HCT116 (cell line): ENCODE measurements around the gene DBN1. TPM values are rescaled to one million over a fixed set of nuclear protein-coding genes. Genes with fewer than 3 reads are reported as not detected.
A peak's percentile ranks its signal among the peaks of the same experiment; 100 is the strongest.

Experiments
- ATAC-seq: fragments of 200-7000 bp; cut with Tn5 transposase; 2 replicates; pipeline ENCODE4 v1.9.1; 2020; ENCODE audit warnings: mild to moderate bottlenecking, moderate library complexity
- BruUV-seq: library from RNA; stranded (reverse); fragments of 400-500 nt; replicated peaks from 2 replicates; lab custom pipeline; 2021; lab: Mats Ljungman, UMichigan
- CTCF ChIA-PET: fragments of 300-600 bp; sonication (Branson Sonifier 250); formaldehyde crosslinking; loops from one replicate; lab custom pipeline; 2021; ENCODE audit warnings: antibody characterized with exemption; lab: Charles Lee
- POLR2A ChIA-PET: fragments of 300-600, 350-600 bp; sonication (Branson Sonifier 250); formaldehyde crosslinking; loops from one replicate; lab custom pipeline; 2021; ENCODE audit warnings: antibody characterized with exemption; lab: Charles Lee
- RAD21 ChIA-PET, 2 experiments: fragments of 300-600 bp; sonication (Branson Sonifier 250); formaldehyde crosslinking; loops; one replicate each; lab custom pipeline; 2023; ENCODE audit warnings: low total read pairs in 2 of 2; ENCODE audit not compliant: uncharacterized antibody in 2 of 2, unreplicated experiment in 2 of 2, low non-redundant PET in 1 of 2; lab: Charles Lee
- DNase-seq: peaks from one replicate; pipeline ENCODE4 v3.0.0-alpha.2; 2010; ENCODE audit warnings: low read depth, low spot score
- H2AFZ ChIP-seq: fragments of 200-600 bp; shearing (Covaris generic), sonication (generic); 2 replicates; pipeline ENCODE4 v1.6.1; 2017; ENCODE audit warnings: low read depth, mixed run types, mixed read lengths, antibody characterized with exemption, low read length; ENCODE audit not compliant: poor library complexity, severe bottlenecking
- H3K27ac ChIP-seq: 2 replicates; pipeline ENCODE4 v1.5.1; 2012; ENCODE audit warnings: low read depth, low read length
- H3K27me3 ChIP-seq: fragments of 200-600 bp; sonication (generic); 2 replicates; pipeline ENCODE4 v1.6.1; 2016; ENCODE audit warnings: mixed run types, low read length, mixed read lengths; ENCODE audit not compliant: insufficient read depth
- H3K36me3 ChIP-seq, 2 experiments: fragments of 200-500 bp in 1 of 2; fragments of 200-600 bp in 1 of 2; sonication (Bioruptor generic) in 1 of 2; sonication (generic) in 1 of 2; 2 replicates each; pipeline versions ENCODE4 v1.5.1 to v1.6.1; 2014 to 2016; ENCODE audit warnings: low read length in 2 of 2, inconsistent platforms in 1 of 2, mixed read lengths in 1 of 2, mixed run types in 1 of 2; ENCODE audit not compliant: insufficient read depth in 2 of 2, control insufficient read depth in 1 of 2
- H3K4me1 ChIP-seq, 2 experiments: fragments of 200-600 bp in 1 of 2; sonication (generic) in 1 of 2; 2 replicates each; pipeline versions ENCODE4 v1.5.1 to v1.6.1; 2012 to 2017; ENCODE audit warnings: low read length in 2 of 2, inconsistent platforms in 1 of 2, mild to moderate bottlenecking in 1 of 2, mixed read lengths in 1 of 2, mixed run types in 1 of 2, moderate library complexity in 1 of 2; ENCODE audit not compliant: insufficient read depth in 2 of 2, control insufficient read depth in 1 of 2
- H3K4me2 ChIP-seq: fragments of 200-600 bp; sonication (generic); 2 replicates; pipeline ENCODE4 v1.6.1; 2017; ENCODE audit warnings: mixed run types, low read length, mixed read lengths
- H3K4me3 ChIP-seq, 2 experiments: fragments of 200-600 bp in 1 of 2; sonication (generic) in 1 of 2; replicated peaks in 1 of 2; 2 replicates each; pipeline ENCODE4 v1.5.1; 2011 to 2016; ENCODE audit warnings: low read length in 2 of 2, control low read depth in 1 of 2, low read depth in 1 of 2, mild to moderate bottlenecking in 1 of 2, mixed read lengths in 1 of 2, mixed run types in 1 of 2
- H3K79me2 ChIP-seq: fragments of 200-600 bp; sonication (generic); 2 replicates; pipeline ENCODE4 v1.6.1; 2017; ENCODE audit warnings: mild to moderate bottlenecking, mixed run types, low read length, moderate library complexity, mixed read lengths; ENCODE audit not compliant: insufficient read depth
- H3K9ac ChIP-seq: fragments of 200-600 bp; sonication (generic); 2 replicates; pipeline ENCODE4 v1.6.1; 2016; ENCODE audit warnings: low read length, mixed read lengths
- H3K9me2 ChIP-seq: fragments of 200-600 bp; sonication (generic), shearing (Covaris generic); 2 replicates; pipeline ENCODE4 v1.6.1; 2017; ENCODE audit warnings: mixed run types, mild to moderate bottlenecking, moderate library complexity; ENCODE audit not compliant: insufficient read depth
- H3K9me3 ChIP-seq, 2 experiments: fragments of 200-500 bp in 1 of 2; fragments of 200-600 bp in 1 of 2; sonication (Bioruptor generic) in 1 of 2; sonication (generic) in 1 of 2; 2 replicates each; pipeline ENCODE4 v1.6.1; 2014 to 2017; ENCODE audit warnings: low read length in 2 of 2, mixed read lengths in 2 of 2, inconsistent platforms in 1 of 2, low read depth in 1 of 2, mild to moderate bottlenecking in 1 of 2, mixed run types in 1 of 2, moderate library complexity in 1 of 2; ENCODE audit not compliant: control insufficient read depth in 1 of 2, insufficient read depth in 1 of 2
- H4K20me1 ChIP-seq: fragments of 200-600 bp; sonication (generic), shearing (Covaris generic); 2 replicates; pipeline ENCODE4 v1.6.1; 2017; ENCODE audit warnings: mixed run types, mild to moderate bottlenecking, moderate library complexity; ENCODE audit not compliant: insufficient read depth
- EGR1 ChIP-seq: IDR thresholded peaks from 2 replicates; pipeline ENCODE4 v1.6.1; 2012; ENCODE audit warnings: low read depth
- JUND ChIP-seq: IDR thresholded peaks from 2 replicates; pipeline ENCODE4 v1.6.1; 2012
- POLR2A ChIP-seq: IDR thresholded peaks from 2 replicates; pipeline ENCODE4 v1.7.0; 2011; ENCODE audit warnings: borderline replicate concordance; ENCODE audit not compliant: insufficient read depth, insufficient read length; ENCODE audit errors: extremely low read depth
- POLR2AphosphoS5 ChIP-seq: IDR thresholded peaks from 2 replicates; pipeline ENCODE4 v1.6.1; 2011; ENCODE audit warnings: mild to moderate bottlenecking, low read depth, low read length, moderate library complexity
- ZFX ChIP-seq: fragments of 450-650 bp; IDR thresholded peaks from 2 replicates; pipeline ENCODE4 v1.6.1; 2017
- intact Hi-C: fragments of 100-400 bp; cut with micrococcal nuclease; formaldehyde crosslinking; loops from 2 replicates; pipeline ENCODE4 v1.10.0; 2022
- total RNA-seq: library from RNA; stranded (reverse); gene quantifications from one replicate; pipeline ENCODE4 v1.2.1, GENCODE V29; 2021; ENCODE audit not compliant: unreplicated experiment
- TF ChIP-seq, protein P1 (sequence below): IDR thresholded peaks from 2 replicates; pipeline ENCODE4 v1.6.1; 2012; ENCODE audit warnings: low read depth
- TF ChIP-seq, protein P2 (sequence below): IDR thresholded peaks from 2 replicates; pipeline ENCODE4 v1.6.1; 2012

DBN1 gene
- total RNA-seq, 1 experiment from 2014 or later, result 144 TPM

DNA sequence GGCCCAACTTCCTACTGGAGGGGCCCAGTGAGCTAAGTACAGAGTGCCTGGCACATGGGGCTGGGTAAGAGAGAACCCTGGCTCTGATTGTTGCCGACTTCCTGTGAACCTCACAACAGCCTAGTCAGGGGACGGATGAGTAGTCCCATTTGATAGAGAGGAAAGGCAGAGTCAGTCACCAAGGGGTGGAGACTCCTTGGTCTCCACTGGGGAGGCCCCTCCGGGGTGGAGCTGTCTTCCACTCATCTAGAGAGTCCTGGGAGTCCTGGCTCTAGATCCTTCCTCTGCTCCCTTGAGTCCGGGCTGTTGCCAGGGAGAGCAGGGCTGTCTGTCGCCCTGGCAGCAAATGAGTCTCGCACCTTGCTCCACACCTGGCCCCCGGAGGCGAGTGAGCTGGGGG, 39.0 kb downstream of the DBN1 start:
- no peaks in the 10 kb centered on the region for H3K9me2 ChIP-seq
- no peaks in the 10 kb centered on the region for H4K20me1 ChIP-seq
- BruUV-seq, result no TSS peak
- no peak overlapping the region for H3K4me3 ChIP-seq
- H2AFZ ChIP-seq, result no peak overlapping the region
- H3K4me2 ChIP-seq, result no peak overlapping the region
- H3K4me1 ChIP-seq, result peaks cover 0 to 8% of the 10 kb centered on the region in 2 experiments; a peak in 2 of 4 replicates
- peaks cover 11% of the 10 kb centered on the region for H3K79me2 ChIP-seq
- POLR2A ChIA-PET, result interaction anchor here (1.0 kb wide), 1 partner anchor 32 kb away, joined by 3 read pairs; no protein-coding TSS in a partner anchor
- intact Hi-C loops, result no loop called here
- TF ChIP-seq JUND (no peak), ZFX (no peak), POLR2A (no peak), EGR1 (no peak), POLR2AphosphoS5 (peak; percentile 33; the same call in 1 of the 2 replicates)
- TF ChIP-seq, protein P1, sequence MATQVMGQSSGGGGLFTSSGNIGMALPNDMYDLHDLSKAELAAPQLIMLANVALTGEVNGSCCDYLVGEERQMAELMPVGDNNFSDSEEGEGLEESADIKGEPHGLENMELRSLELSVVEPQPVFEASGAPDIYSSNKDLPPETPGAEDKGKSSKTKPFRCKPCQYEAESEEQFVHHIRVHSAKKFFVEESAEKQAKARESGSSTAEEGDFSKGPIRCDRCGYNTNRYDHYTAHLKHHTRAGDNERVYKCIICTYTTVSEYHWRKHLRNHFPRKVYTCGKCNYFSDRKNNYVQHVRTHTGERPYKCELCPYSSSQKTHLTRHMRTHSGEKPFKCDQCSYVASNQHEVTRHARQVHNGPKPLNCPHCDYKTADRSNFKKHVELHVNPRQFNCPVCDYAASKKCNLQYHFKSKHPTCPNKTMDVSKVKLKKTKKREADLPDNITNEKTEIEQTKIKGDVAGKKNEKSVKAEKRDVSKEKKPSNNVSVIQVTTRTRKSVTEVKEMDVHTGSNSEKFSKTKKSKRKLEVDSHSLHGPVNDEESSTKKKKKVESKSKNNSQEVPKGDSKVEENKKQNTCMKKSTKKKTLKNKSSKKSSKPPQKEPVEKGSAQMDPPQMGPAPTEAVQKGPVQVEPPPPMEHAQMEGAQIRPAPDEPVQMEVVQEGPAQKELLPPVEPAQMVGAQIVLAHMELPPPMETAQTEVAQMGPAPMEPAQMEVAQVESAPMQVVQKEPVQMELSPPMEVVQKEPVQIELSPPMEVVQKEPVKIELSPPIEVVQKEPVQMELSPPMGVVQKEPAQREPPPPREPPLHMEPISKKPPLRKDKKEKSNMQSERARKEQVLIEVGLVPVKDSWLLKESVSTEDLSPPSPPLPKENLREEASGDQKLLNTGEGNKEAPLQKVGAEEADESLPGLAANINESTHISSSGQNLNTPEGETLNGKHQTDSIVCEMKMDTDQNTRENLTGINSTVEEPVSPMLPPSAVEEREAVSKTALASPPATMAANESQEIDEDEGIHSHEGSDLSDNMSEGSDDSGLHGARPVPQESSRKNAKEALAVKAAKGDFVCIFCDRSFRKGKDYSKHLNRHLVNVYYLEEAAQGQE, result no peak
- TF ChIP-seq, protein P2, sequence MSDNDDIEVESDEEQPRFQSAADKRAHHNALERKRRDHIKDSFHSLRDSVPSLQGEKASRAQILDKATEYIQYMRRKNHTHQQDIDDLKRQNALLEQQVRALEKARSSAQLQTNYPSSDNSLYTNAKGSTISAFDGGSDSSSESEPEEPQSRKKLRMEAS, result no peak
- no peak overlapping the region for H3K27ac ChIP-seq
- H3K9me3 ChIP-seq, result no peaks in the 10 kb centered on the region
- CTCF ChIA-PET, result interaction anchor here (1.3 kb wide), 1 partner anchor 30 kb away, joined by 4 read pairs; no protein-coding TSS in a partner anchor
- no peaks in the 10 kb centered on the region for H3K27me3 ChIP-seq
- RAD21 ChIA-PET, result no interaction called here
- no peak overlapping the region for H3K9ac ChIP-seq
- DNase-seq (no peak), ATAC-seq (no peak)
- peaks cover 25 to 48% of the 10 kb centered on the region in 2 experiments; a peak in 3 of 4 replicates for H3K36me3 ChIP-seq
